ENCODE data around the gene OR13J1. TPM values are rescaled to one million over a fixed set of nuclear protein-coding genes. Genes with fewer than 3 reads are reported as not detected.
"Not testable (repeated sequence)": the region's sequence is repeated elsewhere in the genome, so short reads cannot be mapped to it uniquely, and the experiment has no call there.

The OR13J1 gene
- total RNA-seq, 1 donor from 2014 or later: not detected

GRCh38 chr9:35905051-35905781 is 35.0 kb upstream of the OR13J1 start:
- FAIRE-seq: no peak
- DNase-seq (ENCODE audit: low spot score in 2 of 2): no peak

- DNase-seq (ENCODE audit: low spot score in 2 of 2) (no peak), FAIRE-seq (no peak)
Measured at GRCh38 chr9:35904338-35904737, 34.1 kb upstream of the OR13J1 start.

DNA sequence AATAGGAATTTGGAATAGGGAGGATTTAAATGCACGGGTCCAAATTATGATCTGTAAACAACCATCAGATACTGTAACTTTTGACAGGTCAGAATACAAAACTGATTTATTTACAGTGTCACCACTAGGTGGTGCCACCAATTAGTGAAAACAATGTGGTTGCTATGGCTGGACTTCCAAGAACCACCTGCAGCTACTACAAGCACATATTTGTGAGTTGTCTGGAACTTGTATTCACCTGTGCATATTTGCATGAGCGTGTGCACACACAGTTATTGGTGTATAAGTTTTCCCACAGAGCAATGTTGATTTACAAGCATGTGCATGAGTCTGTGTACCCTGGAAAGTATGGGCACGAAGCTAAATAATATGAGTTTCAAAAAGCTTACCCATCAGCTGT is 32.8 kb upstream of the OR13J1 start:
- FAIRE-seq (peak; percentile 52), DNase-seq (ENCODE audit: low spot score in 2 of 2) (peak; percentile 48 to 55)

GRCh38 chr9:35899021-35899420 is 28.8 kb upstream of the OR13J1 start:
- DNase-seq (ENCODE audit: low spot score in 2 of 2) (no peak), FAIRE-seq (no peak)

GRCh38 chr9:35898337-35898736 is 28.1 kb upstream of the OR13J1 start:
- FAIRE-seq: no peak
- DNase-seq (ENCODE audit: low spot score in 2 of 2): no peak

- DNase-seq (ENCODE audit: low spot score in 2 of 2); FAIRE-seq: not testable (repeated sequence)
Measured at GRCh38 chr9:35897376-35898099, 27.3 kb upstream of the OR13J1 start.

DNA sequence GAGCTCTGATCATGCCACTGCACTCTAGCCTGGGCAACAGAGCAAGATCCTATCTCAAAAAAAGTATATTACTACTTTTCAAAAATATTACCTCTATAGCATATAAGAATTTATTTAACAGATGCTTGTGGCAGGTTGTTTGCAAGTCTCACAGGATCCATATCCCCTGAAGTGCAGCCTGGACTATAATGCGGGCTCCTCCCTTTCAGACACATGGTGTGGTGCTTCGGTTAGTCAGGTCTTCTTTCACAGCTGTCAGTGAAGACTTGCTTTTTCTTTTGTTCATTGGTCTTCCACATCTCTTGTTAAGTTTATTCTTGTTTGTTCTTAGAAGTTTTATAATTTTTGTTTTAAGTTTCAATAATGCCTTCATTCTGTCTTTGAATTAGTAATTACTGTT is 26.4 kb upstream of the OR13J1 start:
- FAIRE-seq (no peak), DNase-seq (ENCODE audit: low spot score in 2 of 2) (no peak)

DNA sequence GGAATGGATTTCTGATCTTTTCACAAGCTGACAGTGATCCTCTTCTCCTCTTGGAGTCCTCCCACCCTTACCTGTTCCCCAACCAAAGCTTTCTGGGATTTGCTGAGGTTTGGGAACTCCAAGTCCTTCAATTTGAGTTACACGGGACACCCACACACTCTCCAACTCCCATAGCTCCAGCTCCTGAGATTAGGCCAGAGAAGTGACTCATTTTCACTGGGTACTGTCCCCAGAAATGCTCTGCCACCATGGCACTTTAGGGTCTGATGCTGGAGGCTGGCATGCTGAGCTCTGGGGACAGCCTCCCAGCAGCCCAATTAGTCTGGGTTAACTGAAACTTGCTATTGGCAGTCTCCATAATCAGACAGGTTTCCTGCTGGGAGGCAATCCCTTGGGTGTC is 21.9 kb upstream of the OR13J1 start:
- FAIRE-seq: no peak

GRCh38 chr9:35891646-35892045 is 21.4 kb upstream of the OR13J1 start:
- no peak for DNase-seq (ENCODE audit: low spot score in 2 of 2)
- FAIRE-seq: no peak

More for the DNA sequence above, 21.9 kb upstream of the OR13J1 start:
- no peak for DNase-seq (ENCODE audit: low spot score in 2 of 2)

GRCh38 chr9:35884908-35885307 is 14.7 kb upstream of the OR13J1 start:
- DNase-seq (ENCODE audit: low spot score in 2 of 2); FAIRE-seq: not testable (repeated sequence)

GRCh38 chr9:35882996-35883395 is 12.8 kb upstream of the OR13J1 start:
- no peak for DNase-seq (ENCODE audit: low spot score in 2 of 2)

DNA sequence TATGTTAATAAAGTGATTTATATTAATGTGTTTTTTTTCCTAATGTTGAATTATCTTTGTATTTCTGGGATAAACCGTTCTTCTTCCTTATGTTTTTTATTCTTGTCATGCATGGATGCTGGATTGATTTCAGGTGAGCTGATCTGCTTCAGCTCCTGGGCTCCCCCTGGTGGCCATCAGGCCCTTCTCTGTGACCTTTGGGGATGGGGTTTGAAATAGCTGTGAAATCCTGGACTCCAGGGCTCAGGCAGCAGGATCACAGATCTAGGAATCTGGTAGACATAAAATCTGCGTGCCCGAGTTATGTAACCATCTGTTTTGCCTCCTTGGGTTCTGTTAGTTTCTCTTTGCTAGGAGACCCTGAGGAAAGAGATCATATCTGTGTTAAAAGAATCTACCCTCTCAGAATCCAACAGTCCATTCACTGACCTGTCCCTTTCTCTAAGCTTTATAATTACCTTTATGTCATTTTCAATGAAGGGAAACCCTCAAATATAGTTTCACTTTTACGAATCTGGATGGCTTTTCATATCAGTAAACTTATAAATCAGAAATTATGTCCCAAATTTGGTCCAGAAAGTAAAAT is 12.2 kb upstream of the OR13J1 start:
- peak; percentile 47 to 68 for DNase-seq (ENCODE audit: low spot score in 2 of 2)
- peak; percentile 81 for FAIRE-seq

More at GRCh38 chr9:35882996-35883395, 12.8 kb upstream of the OR13J1 start:
- FAIRE-seq: no peak

- FAIRE-seq: no peak
- DNase-seq (ENCODE audit: low spot score in 2 of 2): no peak
Measured at GRCh38 chr9:35872505-35872904, 2.3 kb upstream of the OR13J1 start.

GRCh38 chr9:35871545-35871944 is 1.3 kb upstream of the OR13J1 start:
- DNase-seq (ENCODE audit: low spot score in 2 of 2) (no peak), FAIRE-seq (no peak)

DNA sequence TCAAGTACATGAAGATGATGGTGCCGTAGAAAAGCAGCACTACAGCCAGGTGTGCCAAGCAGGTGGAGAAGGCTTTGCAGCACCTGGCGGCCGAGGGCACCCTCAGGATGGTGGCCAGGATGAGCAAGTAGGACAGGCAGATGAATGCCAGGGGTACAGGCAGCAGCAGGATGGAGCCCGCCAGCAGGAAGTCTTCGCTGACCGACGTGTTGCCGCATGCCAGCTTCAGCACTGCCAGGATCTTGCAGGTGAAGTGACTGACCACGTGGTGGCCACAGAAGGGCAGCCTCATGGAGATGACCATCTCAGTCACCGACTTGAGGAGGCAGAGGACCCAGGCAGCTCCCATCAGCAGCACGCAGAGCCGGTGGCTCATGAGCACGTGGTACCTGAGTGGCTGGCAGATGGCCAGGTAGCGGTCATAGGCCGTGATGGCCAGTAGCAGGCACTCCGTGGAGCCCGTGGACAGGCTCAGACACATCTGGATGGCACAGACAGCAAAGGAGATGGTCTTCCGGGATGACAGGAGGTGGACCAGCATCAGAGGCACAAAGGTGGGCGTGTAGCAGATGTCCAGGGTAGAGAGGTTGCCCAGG is 482 bp downstream of the OR13J1 start:
- DNase-seq (ENCODE audit: low spot score in 2 of 2) (no peak), FAIRE-seq (no peak)

- FAIRE-seq (no peak), DNase-seq (ENCODE audit: low spot score in 2 of 2) (no peak)
Measured at GRCh38 chr9:35868933-35869332, 1.3 kb downstream of the OR13J1 start.

DNA sequence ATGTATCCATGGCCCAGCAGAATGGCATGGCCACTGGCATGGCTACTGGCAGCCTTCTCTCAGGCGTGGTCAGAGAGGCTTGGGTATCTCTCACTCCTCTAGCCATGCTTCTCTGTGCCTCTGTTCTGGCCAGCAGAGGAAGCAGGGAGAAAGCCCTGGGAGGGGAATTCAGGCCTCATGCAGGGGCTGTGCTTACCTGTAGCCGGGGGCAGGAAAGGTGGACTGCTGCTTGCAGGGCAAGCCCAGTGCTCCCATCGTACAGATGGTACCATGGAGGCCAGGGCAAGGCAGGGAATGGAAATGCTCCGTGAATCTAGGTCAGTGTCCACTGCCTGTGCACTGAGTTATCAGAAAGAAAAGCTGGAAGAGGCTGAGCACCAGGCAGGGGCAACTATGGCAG is 2.7 kb downstream of the OR13J1 start:
- DNase-seq (ENCODE audit: low spot score in 2 of 2) (no peak), FAIRE-seq (no peak)

DNA sequence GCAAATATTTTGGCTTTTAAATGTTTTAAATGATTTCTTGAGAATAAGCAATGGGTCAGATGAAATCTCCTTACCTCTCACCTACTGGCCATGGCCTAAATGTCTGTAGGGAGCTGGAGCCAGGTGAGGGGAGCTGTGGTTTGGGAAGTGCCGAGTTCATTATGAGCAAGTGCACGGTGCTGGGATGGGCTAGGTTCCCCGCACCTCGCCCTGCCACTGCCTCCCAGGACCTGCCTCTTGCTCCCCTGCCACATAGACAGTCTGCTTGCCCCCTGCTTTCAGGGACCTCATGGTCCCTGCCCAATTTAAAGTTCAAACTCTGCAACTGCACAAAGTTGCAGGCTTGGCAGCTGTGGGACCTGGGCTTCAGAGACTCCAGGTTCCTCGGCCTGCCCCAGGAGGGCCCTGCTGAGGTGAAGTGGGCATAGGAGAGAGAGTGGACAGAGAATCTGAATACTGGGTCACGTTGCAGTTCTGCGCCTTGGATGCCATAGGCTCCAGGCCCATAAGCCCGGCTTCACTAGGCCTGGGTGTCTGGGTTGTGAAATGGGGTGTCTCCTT is 5.4 kb downstream of the OR13J1 start:
- FAIRE-seq (no peak), DNase-seq (ENCODE audit: low spot score in 2 of 2) (no peak)

GRCh38 chr9:35863583-35863982 is 6.6 kb downstream of the OR13J1 start:
- DNase-seq (ENCODE audit: low spot score in 2 of 2): no peak
- FAIRE-seq: no peak

GRCh38 chr9:35862328-35862727 is 7.9 kb downstream of the OR13J1 start:
- DNase-seq (ENCODE audit: low spot score in 2 of 2) (no peak), FAIRE-seq (no peak)

Measured in frontal cortex (tissue), 4 donors.